Immature natural killer cell (primary cell): ENCODE data around the gene SMARCD2. TPM values are rescaled to one million over a fixed set of nuclear protein-coding genes. Genes with fewer than 3 reads are reported as not detected.
A peak's percentile ranks its signal among the peaks of the same experiment; 100 is the strongest.
"Not testable (repeated sequence)": the region's sequence is repeated elsewhere in the genome, so short reads cannot be mapped to it uniquely, and the experiment has no call there.

Experiments used
- DNase-seq, 3 donors: peaks; one replicate each; pipeline ENCODE4 v3.0.0; 2022; ENCODE audit warnings: mixed read lengths in 1 of 3
- H3K27ac Mint-ChIP-seq, 6 donors: one replicate each; pipeline ENCODE4 v1.8.0; 2020; ENCODE audit warnings: mixed read lengths in 6 of 6, mild to moderate bottlenecking in 5 of 6, inconsistent platforms in 4 of 6, moderate library complexity in 3 of 6
- H3K27me3 Mint-ChIP-seq, 3 donors: one replicate each; pipeline ENCODE4 v1.8.0; 2020 to 2021; ENCODE audit warnings: low read depth in 3 of 3, mild to moderate bottlenecking in 3 of 3, mixed read lengths in 3 of 3, moderate library complexity in 3 of 3, inconsistent platforms in 1 of 3
- H3K36me3 Mint-ChIP-seq, 3 donors: one replicate each; pipeline ENCODE4 v1.8.0; 2020; ENCODE audit warnings: mixed read lengths in 3 of 3, inconsistent platforms in 2 of 3, mild to moderate bottlenecking in 2 of 3
- H3K4me1 Mint-ChIP-seq, 2 donors: one replicate each; pipeline ENCODE4 v1.8.0; 2020; ENCODE audit warnings: inconsistent platforms in 2 of 2, mild to moderate bottlenecking in 2 of 2, mixed read lengths in 2 of 2, moderate library complexity in 1 of 2
- H3K4me3 Mint-ChIP-seq, 5 donors: one replicate each; pipeline ENCODE4 v1.8.0; 2020; ENCODE audit warnings: mild to moderate bottlenecking in 5 of 5, mixed read lengths in 5 of 5, inconsistent platforms in 3 of 5, moderate library complexity in 3 of 5
- H3K9me3 Mint-ChIP-seq, 6 donors: one replicate each; pipeline ENCODE4 v1.8.0; 2020; ENCODE audit warnings: mild to moderate bottlenecking in 6 of 6, mixed read lengths in 6 of 6, inconsistent platforms in 4 of 6, moderate library complexity in 3 of 6
- polyA plus RNA-seq, 3 donors: library from polyadenylated mRNA; unstranded; fragments of 300-500 nt; fragmentation: Illumina TruSeq; gene quantifications; one replicate each; pipeline ENCODE4 v1.2.3, GENCODE V29; 2021

The SMARCD2 gene
- polyA plus RNA-seq = 10 to 100 TPM; 77.9 to 83.7 (median 82.9) TPM

DNA sequence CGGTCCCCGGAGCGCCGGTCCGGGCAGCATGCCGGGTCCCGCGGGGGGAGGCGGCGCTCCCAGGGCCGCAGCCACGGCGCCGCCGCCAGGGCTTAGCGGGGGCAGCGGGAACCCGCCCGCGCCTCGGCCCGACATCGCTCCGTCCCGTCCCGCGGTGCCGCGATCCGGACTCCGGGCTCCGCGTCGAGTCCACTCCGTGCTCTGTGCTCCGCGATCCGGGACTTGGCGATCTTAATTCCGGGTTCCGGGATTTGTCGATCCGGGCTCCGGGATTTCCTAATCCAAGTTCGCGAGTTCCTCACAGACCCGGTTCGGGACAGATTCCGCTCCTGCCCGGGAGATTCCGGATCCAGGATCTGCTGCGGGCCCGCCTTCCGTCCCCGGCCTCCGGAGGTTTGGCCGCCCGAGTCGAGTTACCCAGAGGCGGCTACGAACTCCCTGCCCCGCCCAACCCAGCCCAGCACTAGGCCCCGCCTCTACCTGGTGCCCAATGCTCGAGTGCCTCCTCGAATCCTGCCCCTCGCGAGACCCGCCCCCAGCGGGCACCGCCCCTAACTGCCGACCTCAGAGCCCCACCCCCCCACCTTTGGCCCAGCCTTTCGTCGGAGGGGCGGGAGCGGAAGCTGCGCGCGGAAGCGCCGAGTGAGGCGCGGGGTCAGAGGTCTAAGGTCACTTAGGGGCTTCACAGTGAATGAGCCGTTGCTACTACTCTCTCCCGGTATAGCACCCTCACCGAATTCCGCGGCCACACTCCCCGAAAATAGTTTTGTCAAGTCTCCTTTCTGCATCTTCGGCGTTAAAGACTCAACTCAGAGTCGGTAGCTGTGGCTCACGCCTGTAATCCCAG is at the start of gene SMARCD2:
SMARCD2 (minus strand) TSS at position 146 of the 847 bp plus-strand sequence; CDS start at position 135, 11 bp downstream.
- DNase-seq = peak; percentile 97 to 98 (median 98)
- peaks cover 41 to 49% of the 10 kb centered on the region in 2 donors for H3K4me1 Mint-ChIP-seq
- peak within 1 kb of the TSS; percentile 85 to 93 (median 92) for H3K27ac Mint-ChIP-seq
- H3K36me3 Mint-ChIP-seq = no peaks in the 10 kb centered on the region
- H3K27me3 Mint-ChIP-seq = peaks cover 2 to 11% (median 5%) of the 10 kb centered on the region in 3 donors
- no peaks in the 10 kb centered on the region for H3K9me3 Mint-ChIP-seq
- peak within 1 kb of the TSS; percentile 89 to 95 (median 92) for H3K4me3 Mint-ChIP-seq

DNA sequence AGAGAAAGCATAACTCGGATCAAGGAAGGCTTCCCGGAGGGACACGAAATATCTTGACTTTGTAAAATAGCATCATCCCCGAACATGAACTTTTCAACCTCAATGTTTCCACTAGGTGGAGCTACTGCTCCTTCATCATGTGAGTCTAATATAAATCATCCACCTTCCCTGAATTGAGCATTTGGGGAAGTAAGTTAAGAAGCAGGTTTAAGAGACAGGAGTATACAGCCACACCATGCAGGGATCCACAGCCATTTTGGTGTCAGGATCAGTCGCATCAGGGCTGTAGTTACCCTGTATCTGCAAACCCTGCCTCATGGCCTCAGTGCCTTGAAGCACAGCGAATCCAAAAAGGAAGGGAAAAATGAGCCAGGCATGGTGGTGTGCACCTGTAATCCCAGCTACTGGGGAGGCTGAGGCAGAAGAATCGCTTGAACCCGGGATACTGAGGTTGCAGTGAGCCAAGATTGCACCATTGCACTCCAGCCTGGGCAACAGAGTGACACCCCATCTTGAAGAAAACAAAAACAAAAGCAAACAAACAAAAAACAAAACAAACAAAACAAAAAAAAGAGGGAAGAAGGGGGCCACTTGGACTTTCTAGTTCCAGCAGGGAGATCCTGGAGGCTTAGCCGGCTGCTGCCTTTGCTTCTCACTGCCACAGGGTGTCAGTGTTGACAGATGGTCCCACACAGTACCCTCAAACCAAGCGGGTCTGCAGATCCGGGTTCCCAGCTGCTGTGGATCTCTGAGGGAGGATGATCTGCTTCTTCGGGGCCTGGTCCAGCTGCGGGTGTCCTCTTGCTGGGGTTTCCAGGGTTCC is 46.8 kb upstream of the SMARCD2 start:
- not testable (repeated sequence) for H3K27ac Mint-ChIP-seq, H3K4me1 Mint-ChIP-seq, H3K9me3 Mint-ChIP-seq, H3K36me3 Mint-ChIP-seq, H3K27me3 Mint-ChIP-seq, H3K4me3 Mint-ChIP-seq
- DNase-seq = peak in 2 of 3 donors; percentile 24 to 42

DNA sequence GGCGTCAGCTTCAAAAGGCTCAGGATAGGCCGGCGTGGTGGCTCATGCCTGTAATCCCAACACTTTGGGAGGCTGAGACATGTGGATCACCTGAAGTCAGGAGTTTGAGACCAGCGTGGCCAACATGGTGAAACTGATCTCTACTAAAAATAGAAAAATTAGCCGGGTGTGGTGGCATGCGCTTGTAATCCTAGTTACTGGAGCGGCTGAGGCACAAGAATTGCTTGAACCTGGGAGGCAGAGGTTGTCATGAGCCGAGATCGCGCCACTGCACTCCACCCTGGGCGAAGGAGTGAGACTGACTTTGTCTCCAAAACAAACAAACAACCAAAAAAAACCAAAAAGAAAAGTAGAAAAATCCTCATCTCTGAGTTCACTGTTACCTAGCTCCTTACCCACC is 42.6 kb upstream of the SMARCD2 start:
- H3K27me3 Mint-ChIP-seq, H3K9me3 Mint-ChIP-seq, DNase-seq, H3K4me3 Mint-ChIP-seq, H3K4me1 Mint-ChIP-seq, H3K36me3 Mint-ChIP-seq, H3K27ac Mint-ChIP-seq: not testable (repeated sequence)

DNA sequence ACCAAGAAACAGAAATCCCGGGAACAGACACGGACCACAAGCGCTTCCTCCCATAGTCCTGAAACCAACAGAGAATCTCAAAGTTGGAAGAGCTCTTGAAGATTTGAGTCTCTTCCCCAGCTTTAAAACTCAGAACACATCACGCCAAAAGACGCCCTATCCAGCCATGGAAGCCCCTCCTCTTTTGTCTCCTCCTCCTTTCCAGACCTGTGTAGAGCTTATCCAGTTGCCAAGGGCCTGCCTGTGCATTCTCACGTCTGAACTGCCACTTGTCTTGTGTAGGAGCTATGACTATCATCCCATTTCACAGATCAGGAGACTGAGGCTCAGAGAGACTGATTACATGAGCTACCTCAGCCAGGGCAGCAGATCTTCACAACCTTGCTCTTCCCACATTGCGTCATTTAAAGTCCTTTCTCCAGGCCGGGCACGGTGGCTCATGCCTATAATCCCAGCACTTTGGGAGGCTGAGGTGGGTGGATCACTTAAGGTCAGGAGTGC is 40.2 kb upstream of the SMARCD2 start:
- not testable (repeated sequence) for H3K4me3 Mint-ChIP-seq, H3K9me3 Mint-ChIP-seq, DNase-seq, H3K36me3 Mint-ChIP-seq, H3K27ac Mint-ChIP-seq, H3K4me1 Mint-ChIP-seq, H3K27me3 Mint-ChIP-seq

DNA sequence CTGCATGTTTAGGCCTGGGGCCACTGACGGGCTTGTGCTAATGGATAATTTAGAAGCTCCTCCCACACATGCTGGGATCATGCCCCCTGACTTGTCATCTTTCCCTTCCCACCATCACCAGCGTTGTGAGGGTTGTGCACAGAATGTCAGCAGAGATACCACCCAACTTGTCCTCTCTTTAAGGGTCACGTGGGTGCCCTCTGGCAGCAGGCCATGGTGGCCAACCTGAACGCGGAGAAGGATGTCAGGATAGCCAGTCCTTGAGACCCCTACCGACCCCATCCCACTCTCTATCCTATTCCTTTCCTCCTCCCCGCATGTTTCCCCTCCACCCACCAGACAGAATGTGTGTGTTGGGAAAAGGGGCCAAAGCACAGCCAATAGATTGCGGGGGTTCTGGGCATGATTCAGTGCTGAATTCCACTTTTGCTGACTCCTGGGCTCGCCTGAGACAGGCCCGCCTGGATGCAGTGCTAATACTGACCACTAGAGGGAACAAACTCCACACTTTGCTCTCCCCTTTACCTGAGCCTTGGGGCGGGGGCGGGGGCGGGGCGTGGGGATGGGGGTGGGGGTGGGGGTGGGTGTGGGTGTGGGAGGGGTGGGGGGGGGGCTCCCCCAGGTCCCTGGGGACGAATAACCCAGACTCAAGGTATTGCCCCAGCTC is 39.6 kb upstream of the SMARCD2 start, which contains the start of gene GH2:
GH2 (minus strand) TSS at position 10 of the 667 bp plus-strand sequence. CDS start 143 bp downstream, outside the sequence.
- H3K36me3 Mint-ChIP-seq = no peaks in the 10 kb centered on the region
- DNase-seq = peak; percentile 27 to 46 (median 35)
- H3K27me3 Mint-ChIP-seq = peaks cover 0 to 6% (median 2%) of the 10 kb centered on the region in 3 donors
- H3K4me1 Mint-ChIP-seq = peaks cover 0 to 2% of the 10 kb centered on the region in 2 donors
- H3K27ac Mint-ChIP-seq = no peak within 1 kb of the TSS
- no peaks in the 10 kb centered on the region for H3K9me3 Mint-ChIP-seq
- H3K4me3 Mint-ChIP-seq = no peak within 1 kb of the TSS

DNA sequence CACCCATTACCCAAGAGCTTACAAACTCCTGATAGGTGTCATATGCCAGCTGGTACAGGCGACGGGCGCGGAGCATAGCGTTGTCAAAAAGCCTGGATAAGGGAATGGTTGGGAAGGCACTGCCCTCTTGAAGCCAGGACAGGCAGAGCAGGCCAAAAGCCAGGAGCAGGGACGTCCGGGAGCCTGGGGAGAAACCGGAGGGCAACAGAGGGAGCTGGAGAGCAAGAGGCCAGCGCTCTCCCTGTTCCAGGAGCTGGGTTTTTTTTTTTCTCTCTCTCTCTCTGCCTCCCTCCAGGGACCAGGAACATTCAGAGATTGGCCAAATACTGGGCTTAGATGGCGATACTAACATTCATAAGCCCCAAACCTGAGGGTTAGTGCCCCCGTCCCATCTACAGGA is 38.9 kb upstream of the SMARCD2 start:
- H3K9me3 Mint-ChIP-seq, H3K4me3 Mint-ChIP-seq, H3K27ac Mint-ChIP-seq, H3K4me1 Mint-ChIP-seq, H3K36me3 Mint-ChIP-seq, DNase-seq, H3K27me3 Mint-ChIP-seq: not testable (repeated sequence)

DNA sequence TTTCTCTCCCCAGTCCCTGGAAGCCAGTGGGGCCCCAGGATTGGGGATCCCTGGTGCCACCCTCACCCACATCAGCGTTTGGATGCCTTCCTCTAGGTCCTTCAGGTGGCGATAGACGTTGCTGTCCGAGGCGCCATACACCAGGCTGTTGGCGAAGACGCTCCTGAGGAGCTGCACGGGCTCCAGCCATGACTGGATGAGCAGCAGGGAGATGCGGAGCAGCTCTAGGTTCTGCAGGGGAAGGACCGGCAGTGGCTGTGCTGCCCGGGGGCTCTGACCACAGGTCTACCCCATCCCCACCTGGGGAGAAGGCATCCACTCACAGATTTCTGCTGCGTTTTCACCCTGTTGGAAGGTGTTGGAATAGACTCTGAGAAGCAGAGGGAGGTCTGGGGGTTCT is 38.2 kb upstream of the SMARCD2 start:
- Mint-ChIP-seq H3K27me3 (peaks cover 0 to 6% (median 2%) of the 10 kb centered on the region in 3 donors), H3K27ac (no peak overlapping the region), H3K36me3 (no peaks in the 10 kb centered on the region), H3K9me3 (no peaks in the 10 kb centered on the region), H3K4me3 (no peak overlapping the region), H3K4me1 (peaks cover 0 to 2% of the 10 kb centered on the region in 2 donors)
- DNase-seq = no peak

DNA sequence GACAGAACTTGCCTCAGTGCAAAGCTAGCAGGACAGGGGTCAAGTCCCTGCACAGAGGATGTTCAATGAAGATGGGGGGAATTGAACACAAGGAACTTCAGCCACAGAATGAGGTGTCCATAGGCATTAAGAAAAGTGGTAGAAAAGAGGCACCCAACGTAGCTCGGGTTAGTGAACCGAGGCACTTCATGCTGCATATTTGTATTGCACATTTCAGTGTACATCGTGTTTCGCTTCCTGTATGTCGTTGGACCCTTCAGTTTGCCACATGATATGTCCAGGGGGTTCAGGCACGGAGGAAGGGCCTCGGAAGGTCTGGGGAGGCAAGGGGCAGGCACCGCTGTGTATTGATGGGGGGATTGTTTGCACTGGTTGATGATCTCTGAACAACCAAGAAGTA is 35.9 kb upstream of the SMARCD2 start:
- H3K4me3 Mint-ChIP-seq, H3K27ac Mint-ChIP-seq, H3K27me3 Mint-ChIP-seq, H3K4me1 Mint-ChIP-seq, H3K9me3 Mint-ChIP-seq, DNase-seq, H3K36me3 Mint-ChIP-seq: not testable (repeated sequence)

DNA sequence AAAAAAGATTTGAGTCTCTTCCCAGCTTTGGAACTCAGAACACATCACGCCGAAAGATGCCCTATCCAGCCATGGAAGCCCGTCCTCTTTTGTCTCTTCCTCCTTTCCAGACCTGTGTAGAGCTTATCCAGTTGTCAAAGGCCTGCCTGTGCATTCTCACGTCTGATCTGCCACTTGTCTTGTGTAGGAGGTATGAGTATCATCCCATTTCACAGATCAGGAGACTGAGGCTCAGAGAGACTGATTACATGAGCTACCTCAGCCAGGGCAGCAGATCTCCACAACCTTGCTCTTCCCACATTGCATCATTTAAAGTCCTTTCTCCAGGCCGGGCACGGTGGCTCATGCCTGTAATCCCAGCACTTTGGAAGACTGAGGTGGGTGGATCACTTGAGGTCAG is 32.2 kb upstream of the SMARCD2 start:
- not testable (repeated sequence) for DNase-seq, H3K36me3 Mint-ChIP-seq, H3K9me3 Mint-ChIP-seq, H3K4me3 Mint-ChIP-seq, H3K27me3 Mint-ChIP-seq, H3K4me1 Mint-ChIP-seq, H3K27ac Mint-ChIP-seq

DNA sequence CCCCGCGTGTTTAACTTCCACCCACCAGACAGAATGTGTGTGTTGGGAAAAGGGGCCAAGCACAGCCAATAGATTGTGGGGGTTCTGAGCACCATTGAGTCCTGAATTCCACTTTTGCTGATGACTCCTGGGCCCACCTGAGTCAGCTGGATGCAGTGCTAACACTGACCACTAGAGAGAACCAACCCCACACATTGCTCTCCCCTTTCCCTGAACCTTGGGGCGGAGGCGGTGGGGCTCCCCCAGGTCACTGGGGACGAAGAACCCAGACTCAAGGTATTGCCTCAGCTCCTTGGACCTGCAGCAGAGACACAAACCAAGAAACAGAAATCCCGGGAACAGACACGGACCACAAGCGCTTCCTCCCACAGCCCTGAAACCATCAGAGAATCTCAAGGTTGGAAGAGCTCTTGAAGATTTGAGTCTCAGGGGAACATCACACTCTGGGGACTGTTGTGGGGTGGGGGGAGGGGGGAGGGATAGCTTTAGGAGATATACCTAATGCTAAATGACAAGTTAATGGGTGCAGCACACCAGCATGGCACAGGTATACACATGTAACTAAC is 31.7 kb upstream of the SMARCD2 start:
- not testable (repeated sequence) for H3K9me3 Mint-ChIP-seq

DNA sequence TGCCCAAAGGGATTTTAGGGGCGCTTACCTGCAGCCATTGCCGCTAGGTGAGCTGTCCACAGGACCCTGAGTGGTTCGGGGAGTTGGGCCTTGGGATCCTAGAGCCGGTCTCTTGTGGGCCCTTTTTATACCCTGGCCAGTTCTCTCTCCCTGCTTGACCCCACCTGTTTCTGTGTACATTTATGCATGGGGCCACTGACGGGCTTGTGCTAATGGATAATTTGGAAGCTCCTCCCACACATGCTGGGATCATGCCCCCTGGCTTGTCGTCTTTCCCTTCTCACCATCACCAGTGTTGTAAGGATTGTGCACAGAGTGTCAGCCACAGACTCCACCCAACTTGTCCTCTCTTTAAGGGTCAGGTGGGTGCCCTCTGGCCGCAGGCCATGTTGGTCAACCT is 31.1 kb upstream of the SMARCD2 start, which contains the start of gene CSH2:
CSH2 (minus strand) TSS at position 101 of the 400 bp plus-strand sequence; CDS start at position 38, 63 bp downstream.
- H3K27me3 Mint-ChIP-seq, H3K36me3 Mint-ChIP-seq, H3K4me3 Mint-ChIP-seq, H3K27ac Mint-ChIP-seq, H3K4me1 Mint-ChIP-seq, H3K9me3 Mint-ChIP-seq, DNase-seq: not testable (repeated sequence)

More for the DNA sequence above, 31.7 kb upstream of the SMARCD2 start:
- not testable (repeated sequence) for H3K27ac Mint-ChIP-seq, DNase-seq, H3K36me3 Mint-ChIP-seq, H3K4me3 Mint-ChIP-seq, H3K4me1 Mint-ChIP-seq, H3K27me3 Mint-ChIP-seq

DNA sequence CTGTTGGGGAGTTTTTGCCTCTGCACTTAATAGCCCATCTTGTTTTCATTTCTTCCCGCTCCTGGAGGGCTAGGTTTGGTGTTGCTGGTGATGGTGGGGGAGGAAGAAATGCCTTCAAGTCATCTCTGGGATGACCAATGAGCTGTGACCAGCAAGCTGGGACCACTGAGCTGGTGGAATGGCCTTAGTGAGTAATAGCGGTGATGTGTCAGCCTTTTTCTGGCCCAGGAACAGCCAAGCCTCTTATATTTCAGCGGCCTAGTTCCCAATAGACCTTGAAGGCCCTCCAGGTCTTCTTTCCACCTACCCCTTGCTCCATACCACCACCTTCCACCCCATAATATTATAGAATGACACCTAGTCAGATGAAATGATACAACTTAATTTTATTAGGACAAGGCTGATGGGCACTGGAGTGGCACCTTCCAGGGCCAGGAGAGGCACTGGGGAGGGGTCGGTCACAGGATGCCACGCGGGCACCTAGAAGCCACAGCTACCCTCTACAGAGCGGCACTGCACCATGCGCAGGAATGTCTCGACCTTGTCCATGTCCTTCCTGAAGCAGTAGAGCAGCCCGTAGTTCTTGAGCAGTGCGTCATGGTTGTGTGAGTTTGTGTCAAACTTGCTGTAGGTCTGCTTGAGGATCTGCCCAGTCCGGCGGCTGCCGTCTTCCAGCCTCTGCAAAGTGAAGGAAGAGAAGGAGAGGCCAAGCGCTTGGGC is 29.3 kb upstream of the SMARCD2 start:
- H3K4me1 Mint-ChIP-seq, H3K4me3 Mint-ChIP-seq, H3K9me3 Mint-ChIP-seq, H3K36me3 Mint-ChIP-seq, DNase-seq, H3K27ac Mint-ChIP-seq, H3K27me3 Mint-ChIP-seq: not testable (repeated sequence)

DNA sequence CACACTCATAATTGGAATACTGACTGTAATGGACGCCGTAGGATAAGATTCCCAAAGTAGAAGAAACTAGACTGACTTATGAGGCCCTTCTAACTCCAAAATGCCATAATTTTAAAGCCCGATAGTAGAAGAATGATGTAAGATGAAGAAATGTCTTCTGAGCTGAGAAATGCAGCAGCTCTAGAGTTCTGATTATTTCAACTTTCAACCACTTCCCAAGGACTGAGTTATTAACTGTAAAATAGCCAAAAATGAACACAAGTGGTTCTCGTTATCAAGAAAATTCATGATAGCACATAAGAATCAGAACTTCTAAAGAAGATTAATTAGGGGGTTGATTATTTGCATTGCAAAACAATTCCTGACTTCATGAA is 27.8 kb upstream of the SMARCD2 start:
- H3K27me3 Mint-ChIP-seq, H3K4me3 Mint-ChIP-seq, H3K27ac Mint-ChIP-seq, H3K36me3 Mint-ChIP-seq, H3K9me3 Mint-ChIP-seq, DNase-seq, H3K4me1 Mint-ChIP-seq: not testable (repeated sequence)
